ENCODE data around the gene DDX6. TPM values are rescaled to one million over a fixed set of nuclear protein-coding genes. Genes with fewer than 3 reads are reported as not detected.
A peak's percentile ranks its signal among the peaks of the same experiment; 100 is the strongest.

The DDX6 gene
- total RNA-seq, 1 experiment from 2014 or later: 151 TPM

GRCh38 chr11:118791111-118791960, at the start of gene DDX6 (continued):
- TF ChIP-seq STAT6 (CRISPR knock-in tag; conservative IDR thresholded peaks at IDR 0.05; ENCODE audit: low read depth) (no peak), ATF2 (CRISPR knock-in tag; IDR thresholded peaks at IDR 0.05; ENCODE audit: borderline replicate concordance, low read depth) (no peak), ZNF532 (CRISPR knock-in tag; IDR thresholded peaks at IDR 0.05; ENCODE audit: borderline replicate concordance) (no peak), ZNF263 (CRISPR knock-in tag; IDR thresholded peaks at IDR 0.05; ENCODE audit: low read depth) (peak; percentile 33; the same call in 1 of the 2 replicates), HMGA2 (CRISPR knock-in tag; IDR thresholded peaks at IDR 0.05) (no peak), ATF6 (CRISPR knock-in tag; IDR thresholded peaks at IDR 0.05) (no peak), ELF4 (CRISPR knock-in tag; IDR thresholded peaks at IDR 0.05; ENCODE audit: low read depth) (no peak), IRF2 (CRISPR knock-in tag; IDR thresholded peaks at IDR 0.05; ENCODE audit: borderline replicate concordance, low read depth) (no peak), EMX1 (CRISPR knock-in tag; IDR thresholded peaks at IDR 0.05) (no peak), ZNF671 (CRISPR knock-in tag; IDR thresholded peaks at IDR 0.05) (no peak), HMGXB4 (CRISPR knock-in tag; IDR thresholded peaks at IDR 0.05) (peak; percentile 90; the same call in 1 of the 2 replicates), MYBL2 (CRISPR knock-in tag; IDR thresholded peaks at IDR 0.05) (0 out of 2 replicates have a peak, but pooled peaks have one; percentile 4), GRHL2 (CRISPR knock-in tag; IDR thresholded peaks at IDR 0.05; ENCODE audit: insufficient replicate concordance, severe bottlenecking) (no peak), RELA (CRISPR knock-in tag; IDR thresholded peaks at IDR 0.05; ENCODE audit: borderline replicate concordance) (no peak), MAX (CRISPR knock-in tag; IDR thresholded peaks at IDR 0.05) (no peak; the same call in 1 of the 2 replicates), ZBTB21 (CRISPR knock-in tag; IDR thresholded peaks at IDR 0.05; ENCODE audit: borderline replicate concordance) (no peak), TEAD1 (CRISPR knock-in tag; IDR thresholded peaks at IDR 0.05) (peak; percentile 29; the same call in 1 of the 2 replicates), FOXP1 (CRISPR knock-in tag; IDR thresholded peaks at IDR 0.05; ENCODE audit: borderline replicate concordance) (no peak), JAZF1 (CRISPR knock-in tag; IDR thresholded peaks at IDR 0.05) (no peak)
- TF ChIP-seq, protein P1, sequence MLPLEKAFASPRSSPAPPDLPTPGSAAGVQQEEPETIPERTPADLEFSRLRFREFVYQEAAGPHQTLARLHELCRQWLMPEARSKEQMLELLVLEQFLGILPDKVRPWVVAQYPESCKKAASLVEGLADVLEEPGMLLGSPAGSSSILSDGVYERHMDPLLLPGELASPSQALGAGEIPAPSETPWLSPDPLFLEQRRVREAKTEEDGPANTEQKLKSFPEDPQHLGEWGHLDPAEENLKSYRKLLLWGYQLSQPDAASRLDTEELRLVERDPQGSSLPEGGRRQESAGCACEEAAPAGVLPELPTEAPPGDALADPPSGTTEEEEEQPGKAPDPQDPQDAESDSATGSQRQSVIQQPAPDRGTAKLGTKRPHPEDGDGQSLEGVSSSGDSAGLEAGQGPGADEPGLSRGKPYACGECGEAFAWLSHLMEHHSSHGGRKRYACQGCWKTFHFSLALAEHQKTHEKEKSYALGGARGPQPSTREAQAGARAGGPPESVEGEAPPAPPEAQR (CRISPR knock-in tag; IDR thresholded peaks at IDR 0.05): no peak
- TF ChIP-seq, protein P2, sequence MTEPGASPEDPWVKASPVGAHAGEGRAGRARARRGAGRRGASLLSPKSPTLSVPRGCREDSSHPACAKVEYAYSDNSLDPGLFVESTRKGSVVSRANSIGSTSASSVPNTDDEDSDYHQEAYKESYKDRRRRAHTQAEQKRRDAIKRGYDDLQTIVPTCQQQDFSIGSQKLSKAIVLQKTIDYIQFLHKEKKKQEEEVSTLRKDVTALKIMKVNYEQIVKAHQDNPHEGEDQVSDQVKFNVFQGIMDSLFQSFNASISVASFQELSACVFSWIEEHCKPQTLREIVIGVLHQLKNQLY (CRISPR knock-in tag; IDR thresholded peaks at IDR 0.05): no peak
- TF ChIP-seq, protein P3, sequence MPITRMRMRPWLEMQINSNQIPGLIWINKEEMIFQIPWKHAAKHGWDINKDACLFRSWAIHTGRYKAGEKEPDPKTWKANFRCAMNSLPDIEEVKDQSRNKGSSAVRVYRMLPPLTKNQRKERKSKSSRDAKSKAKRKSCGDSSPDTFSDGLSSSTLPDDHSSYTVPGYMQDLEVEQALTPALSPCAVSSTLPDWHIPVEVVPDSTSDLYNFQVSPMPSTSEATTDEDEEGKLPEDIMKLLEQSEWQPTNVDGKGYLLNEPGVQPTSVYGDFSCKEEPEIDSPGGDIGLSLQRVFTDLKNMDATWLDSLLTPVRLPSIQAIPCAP (CRISPR knock-in tag; IDR thresholded peaks at IDR 0.05): no peak
